Measurements from ENCODE around the gene GPX4.

DNA sequence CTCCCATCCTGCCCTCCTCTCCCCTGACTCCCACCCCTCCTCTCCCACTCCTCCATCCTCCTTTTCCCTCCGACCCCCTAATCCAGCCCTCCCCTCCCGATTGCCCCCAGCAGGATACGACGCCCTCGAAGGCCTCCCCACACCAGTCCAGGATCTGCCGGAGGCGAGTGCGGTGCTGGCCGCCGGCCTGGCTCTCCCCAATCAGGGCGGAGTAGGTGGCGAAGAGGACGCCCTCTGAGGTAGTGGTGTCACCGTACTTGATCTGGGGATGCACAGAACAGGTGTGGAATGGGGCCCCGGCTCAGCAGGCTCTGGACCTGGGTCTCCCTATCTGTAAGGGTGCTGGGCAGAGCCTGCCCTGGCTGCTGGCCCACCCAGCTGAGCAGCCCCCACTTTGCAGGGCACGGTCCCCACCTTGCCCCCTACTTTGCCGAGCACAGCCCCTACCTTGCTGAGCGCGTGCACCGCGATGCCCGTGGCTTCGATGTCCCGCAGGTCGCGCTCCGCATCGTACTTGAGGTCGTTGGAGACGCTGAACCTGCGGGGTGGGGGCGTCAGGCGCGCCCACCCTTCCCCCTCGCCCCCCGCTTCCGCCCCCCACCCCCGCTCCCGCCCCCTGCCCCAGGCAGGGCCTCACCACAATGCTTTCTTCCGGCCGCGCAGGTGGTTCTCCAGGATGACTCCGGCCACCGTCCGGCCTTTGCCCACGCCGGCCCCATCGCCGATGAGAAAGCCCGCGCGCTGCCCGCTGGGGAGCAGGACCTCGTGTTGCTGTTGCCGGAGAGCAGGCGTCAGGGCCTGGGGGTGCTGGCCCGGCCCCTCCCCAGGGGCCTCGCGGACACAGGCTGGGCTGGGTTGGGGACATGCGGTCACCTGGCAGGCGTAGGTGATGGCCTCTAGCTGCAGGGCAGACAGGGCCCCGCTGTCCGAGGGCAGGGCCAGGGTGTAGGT is 18.5 kb downstream of the GPX4 start:
- no peak for TF ChIP-seq POLR2AphosphoS5 (IDR thresholded peaks at IDR 0.05)
- no peak for TF ChIP-seq CTCF (IDR thresholded peaks at IDR 0.05)
